Measurements from ENCODE around the gene NPAS3.

The NPAS3 gene

DNA sequence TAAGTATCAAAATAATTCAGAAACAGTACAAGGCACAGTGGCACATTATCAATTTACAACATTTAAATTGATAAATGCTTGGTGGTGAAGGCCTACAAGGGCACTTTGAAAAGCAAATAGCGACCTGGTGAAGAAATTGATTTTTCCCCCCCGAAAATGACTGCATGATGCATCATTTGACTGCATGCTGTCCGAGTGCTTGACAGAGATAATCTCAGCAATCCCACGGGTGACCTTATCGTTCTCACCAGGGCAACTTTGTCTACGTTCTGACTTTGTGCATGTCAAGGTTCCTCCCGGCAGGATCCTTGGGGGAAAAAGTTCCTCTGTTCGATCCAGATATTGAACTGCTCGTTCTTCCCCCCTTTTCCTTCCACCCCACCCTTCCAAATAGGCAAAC, 627.4 kb downstream of the NPAS3 start:
- no peak for DNase-seq

DNA sequence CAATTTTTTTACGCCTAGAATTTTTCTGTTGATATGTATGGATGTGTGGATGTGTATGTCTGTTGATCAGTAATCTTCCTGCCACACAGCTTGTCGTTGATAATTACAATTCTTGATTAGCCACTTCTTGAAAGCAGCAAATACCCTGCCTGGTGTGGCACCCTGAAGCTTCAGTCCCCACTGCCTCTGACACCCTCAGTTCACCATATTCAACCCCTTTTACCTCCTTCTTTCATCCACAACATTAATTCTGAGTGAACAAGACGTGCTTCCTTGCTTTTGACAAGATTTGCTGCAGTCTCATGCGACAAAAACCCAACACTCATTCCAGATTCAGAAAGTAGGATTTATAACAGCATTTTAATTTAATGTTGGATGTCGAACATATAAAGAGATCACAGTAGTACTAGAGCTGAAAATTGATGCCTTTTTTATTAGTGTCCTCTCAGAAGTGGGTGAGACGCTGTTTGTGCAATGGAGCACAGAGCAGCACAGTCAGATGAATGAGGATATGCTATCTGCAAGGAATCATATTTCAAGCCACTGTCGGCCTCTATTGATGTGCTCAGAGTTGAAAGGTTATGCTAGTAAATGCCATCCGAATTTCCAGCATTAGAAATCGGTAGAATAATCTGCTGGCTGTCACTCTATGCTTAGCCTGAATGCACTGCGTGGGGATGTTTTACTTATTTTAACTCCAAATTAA, 628.5 kb downstream of the NPAS3 start:
- peak; percentile 26 for DNase-seq

DNA sequence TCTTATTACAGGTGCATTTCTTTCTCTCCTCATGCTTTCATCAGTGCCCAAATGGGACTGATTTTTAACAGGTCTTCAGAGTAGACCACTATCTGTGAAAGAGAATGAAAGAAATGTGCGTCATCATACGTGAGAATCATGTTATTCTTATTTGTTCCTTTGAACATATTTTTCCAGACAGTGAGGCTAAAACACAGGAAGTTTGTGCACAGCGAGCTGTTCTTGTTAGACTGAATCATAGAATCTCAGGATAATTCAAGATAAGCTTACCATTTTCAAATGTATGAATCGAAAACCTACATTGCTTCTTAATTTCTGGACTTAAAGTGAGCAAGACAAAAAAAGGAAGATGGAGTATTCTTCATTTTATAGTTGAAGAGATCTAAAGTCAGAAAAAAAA, 629.1 kb downstream of the NPAS3 start:
- DNase-seq: no peak

DNA sequence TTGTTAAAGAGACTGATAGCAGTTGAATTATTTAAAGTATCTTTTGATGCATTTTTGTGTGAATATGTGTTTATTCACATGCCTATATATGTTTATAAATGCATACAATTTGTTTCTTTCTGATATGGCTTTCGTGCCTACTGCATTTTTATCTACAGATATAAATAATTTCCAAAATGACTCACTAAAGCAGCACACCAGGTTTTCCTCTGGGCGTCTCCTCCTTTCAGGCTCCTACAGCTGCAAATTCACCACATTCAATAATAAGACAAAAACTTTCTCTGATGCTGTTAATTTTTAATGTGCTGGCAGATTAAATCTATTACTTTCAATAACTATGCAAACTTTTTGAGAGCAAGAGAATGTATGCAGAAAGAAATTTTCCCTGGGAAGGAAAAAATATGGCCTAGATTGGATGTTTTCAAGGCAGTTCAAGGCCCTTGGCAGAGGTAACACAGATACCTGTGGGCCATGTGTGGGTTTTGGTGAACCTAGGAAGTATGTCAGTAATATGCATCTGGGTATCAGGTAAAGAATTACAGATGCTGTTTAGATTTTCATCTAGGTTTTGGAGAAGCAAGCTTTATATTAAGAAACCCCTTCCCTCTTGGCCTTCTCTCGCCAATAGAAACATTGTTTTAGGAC, 630.4 kb downstream of the NPAS3 start:
- no peak for DNase-seq

DNA sequence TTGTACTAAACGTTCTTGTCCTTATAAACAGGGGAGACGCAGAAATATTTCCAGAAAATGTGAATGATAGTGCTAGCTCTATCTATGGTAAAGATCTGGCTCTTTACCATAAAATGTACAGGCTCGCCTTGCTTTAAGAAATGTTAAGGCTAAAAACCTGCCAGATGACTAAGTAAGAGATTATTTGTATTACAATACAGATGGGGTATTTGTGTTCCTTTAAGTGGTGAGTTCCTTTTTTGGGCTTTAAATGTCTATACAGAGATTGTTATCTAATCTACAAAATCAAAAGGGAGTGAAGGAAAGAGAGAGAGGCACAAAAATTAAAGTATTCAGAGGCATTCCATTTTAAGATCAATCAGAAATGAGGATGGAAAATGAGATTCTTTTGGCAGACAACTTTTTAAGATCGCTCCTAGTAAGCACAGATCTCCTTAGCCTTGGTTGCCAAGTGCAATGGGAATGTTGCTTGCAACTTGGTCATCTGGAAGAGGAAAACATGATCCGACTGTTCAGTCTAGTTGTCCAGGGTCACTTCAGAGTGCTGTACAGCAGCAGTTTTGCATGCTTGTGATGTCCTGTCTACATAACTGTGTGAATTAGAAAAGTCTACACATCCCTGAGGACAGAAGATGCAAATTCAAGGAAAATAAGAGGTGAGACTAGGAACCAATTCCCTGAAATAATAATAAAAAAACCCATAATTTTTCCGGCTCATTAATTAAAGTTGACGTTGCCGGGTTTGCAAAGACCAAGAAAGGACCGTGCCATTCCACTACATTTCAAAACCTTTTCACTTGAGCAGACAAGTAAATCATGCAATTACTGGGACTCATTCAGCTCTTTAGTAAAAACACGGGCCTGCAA, 631.4 kb downstream of the NPAS3 start:
- no peak for DNase-seq

DNA sequence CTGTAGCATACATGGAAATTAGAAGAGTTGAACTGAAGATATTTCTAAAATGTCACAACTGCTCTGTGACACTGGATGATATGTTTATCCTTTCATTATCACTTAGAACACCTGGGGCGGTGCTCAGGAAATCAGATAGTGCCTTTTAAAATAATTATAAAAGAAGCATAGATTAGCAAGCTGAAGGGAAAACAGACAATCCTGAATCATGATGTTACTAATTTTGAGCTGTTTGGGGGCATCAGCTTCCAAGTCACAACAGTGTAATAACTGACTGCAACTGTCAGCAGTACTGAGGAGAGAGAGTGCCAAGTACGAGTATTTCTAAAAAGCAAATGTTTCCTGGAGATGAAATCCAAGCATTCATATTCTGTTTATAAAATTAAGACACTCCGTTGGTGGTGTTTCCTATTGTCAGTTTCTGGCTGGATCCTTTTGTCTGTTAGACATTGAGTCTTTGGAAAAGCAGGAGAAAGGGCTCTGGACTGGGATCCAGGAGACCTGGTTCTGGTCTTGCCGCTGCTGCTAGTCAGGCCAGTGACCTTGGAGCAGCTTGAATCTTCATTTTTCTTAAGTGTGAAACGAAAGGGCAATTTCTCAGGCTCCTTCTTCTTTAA, 632.1 kb downstream of the NPAS3 start:
- DNase-seq: no peak

DNA sequence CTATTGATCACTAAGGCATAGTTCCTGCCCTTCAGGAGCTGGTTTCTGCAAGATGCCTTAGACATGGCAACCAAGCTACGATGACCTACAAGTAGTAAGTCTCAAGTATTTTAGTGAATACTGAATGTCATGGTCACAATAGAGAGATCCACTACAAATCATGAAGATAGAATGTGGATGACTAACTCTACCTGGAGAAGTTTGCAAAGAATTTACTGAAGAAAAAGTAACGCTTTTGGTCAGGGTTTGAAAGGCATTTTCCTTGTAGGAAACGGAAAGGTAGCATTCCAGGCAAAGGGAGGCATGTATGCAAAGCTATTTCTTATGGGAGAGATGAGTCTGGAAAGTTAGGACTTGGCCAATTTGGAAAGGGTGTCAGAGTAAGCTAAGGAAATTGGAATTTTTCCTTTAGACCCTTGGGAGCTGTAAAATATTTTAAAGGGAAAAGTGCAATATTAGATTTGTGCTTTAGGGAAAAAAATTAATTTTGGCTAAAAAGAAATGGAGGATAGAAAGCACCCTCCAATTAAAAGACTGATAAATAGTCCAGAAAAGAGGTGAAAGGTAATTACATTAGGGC, 634.7 kb downstream of the NPAS3 start:
- no peak for DNase-seq

DNA sequence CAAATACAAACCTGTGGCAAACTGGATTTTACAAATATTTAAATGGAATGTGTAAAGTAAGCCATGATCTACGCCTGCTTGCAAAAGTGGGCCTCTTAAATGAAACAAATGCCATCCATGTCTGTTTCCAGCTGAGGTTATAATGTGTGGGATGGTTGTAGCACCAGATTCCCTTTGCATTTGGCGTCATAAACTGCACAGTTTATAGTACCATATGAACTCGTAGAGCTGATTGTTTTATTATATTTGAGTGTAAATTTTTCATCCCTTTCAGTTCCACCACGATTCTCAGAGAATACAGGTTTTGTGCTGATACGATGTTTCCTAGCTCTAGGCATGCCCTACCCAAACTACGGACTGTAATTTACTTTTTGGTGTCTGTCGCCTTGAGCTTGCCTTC, 637.3 kb downstream of the NPAS3 start:
- DNase-seq: no peak

DNA sequence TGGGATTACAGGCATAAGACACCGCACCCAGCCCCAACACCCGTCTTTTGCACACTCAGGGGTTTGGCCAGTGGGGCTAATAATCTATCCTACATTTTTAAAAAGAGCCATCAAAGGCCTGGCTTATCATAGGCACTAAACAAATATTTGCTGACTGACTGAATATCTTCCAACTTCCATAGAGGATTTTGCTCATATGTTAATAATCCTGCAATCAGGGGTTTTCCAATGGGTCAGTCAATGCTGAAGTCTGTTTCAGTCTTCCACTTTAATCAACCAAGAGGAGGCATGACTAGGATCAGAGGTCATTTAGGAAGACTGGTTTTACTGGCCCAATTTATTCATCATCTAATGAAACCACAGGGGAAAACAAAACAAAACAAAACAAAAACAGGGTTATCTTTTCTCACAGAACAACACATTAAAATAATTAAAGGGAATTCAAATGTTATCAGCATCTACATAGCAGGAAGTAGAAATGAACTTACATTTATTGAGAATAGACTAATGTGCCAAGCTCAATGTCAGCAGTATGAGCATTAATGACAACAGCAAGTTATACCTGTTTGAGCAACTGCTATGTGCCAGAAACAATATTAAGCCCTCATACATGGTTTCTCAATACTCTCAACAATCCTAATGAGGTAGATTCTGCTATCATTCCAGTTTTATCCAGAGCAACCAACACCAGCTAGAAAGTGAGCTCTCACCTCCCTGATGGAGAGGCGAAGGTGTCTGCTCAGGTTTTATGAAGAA, 640.0 kb downstream of the NPAS3 start:
- DNase-seq: no peak

DNA sequence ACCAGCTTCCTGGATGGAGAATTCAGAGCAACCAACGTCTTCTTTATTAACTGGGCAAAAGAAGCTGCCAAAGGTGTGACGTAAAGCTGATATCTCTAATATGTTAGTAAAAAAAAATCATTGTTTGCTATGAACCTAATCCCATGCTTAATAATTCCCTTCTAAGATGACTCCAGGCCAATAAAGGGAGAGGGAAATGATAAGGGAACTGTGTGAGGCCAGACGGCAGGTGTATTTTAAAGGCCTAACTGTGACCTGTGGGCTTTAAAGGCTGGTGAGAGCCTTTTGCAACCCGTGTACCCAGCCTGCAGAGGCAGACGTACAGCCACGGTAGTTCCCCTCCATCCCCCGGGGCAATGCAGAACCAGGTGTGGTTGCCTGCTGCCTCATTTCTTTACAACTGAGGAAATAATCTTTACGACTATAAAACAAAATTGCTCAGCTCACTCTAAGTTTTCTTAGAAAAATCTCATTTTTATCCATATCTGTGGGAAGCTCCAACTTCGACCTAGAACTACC, 641.6 kb downstream of the NPAS3 start:
- no peak for DNase-seq

DNA sequence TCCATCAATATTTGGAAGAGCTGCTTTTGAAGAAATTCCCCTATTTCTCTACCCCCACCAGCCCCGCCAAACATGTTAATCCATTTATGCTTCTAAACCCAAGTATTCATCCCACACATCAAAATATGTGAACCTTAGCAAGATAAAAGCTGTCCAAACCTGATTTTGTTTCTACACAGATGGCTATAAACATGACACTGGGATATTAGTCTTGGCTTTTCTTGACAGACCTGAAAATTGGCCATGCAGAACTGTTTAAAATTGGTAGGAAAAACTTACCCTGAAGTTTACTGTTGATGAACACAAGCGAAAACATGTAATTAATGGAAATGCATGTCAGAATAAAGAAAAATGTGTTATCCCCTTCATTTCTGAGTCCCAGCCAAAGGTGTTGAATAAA, 642.2 kb downstream of the NPAS3 start:
- DNase-seq: no peak

DNA sequence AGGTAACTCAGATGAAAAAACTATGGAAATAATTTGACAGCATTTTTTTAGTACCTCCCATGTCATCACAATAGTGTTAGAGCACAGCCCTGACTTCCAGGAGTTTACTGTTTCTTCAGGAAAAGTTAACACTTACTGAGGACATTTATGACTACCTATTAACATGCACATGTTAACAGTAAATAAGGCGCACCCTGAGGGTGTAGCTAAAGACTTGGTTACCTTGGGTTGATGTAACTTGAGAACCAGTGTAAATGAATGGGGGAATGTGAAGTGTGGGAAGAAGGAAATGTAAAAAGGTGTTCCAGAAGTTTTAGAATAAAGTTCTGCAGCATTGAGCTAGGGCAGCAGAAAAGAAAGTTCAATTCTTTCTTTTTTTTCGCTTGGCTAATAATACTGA, 646.0 kb downstream of the NPAS3 start:
- no peak for DNase-seq

DNA sequence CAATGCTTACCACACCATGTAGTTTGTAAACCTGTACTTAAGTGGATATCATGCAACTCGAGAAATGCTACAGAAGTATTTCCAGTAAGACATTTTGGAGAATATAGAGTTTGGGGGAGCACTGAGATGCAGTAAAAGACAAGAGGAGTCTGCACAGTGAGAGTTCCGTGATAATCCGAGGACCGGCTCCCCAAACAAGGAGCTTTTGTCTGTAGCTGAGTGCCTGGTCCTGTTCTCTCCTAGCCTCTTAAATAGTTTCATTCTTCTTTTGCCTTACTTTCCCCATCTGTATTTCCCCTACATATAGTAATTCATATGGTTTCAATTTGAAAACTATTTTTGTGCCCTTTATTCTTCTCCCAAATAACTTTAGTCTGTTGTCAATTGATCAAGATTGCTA, 648.1 kb downstream of the NPAS3 start:
- DNase-seq: no peak

DNA sequence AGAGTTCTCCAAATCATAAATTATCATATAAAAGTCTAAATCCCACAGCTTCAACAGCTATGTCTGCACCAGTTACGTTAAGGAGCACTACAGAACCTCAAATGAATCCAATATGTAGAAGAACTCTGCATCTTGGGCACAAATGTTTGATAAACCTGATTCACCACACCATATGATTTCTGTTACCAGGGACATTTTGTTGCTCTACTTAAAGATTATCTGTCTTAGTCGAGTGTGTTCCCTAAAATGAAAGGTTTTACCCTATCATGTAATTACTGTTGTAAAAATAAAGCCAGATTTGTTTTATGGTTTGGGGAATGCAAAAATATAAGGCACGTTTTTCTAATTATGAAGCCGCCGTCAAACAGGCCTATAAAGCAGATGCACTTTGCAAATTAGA, 649.1 kb downstream of the NPAS3 start:
- DNase-seq: no peak

DNA sequence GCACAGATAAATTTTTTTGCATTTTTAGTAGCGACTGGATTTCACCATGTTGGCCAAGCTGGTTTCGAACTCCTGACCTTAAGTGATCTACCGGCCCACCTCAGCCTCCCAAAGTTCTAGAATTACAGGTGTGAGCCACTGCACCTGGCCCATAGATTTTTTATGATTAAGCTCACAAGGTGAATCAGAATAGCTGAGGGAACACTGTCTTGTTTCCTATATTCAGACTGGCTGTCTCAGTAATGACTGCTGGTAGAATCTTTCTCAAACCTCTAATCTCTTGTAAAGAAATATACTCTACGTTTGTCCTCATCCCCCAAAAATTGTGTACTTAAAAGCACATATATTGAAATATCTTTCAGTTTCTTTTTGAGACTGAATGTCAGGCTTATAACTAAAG, 650.1 kb downstream of the NPAS3 start:
- DNase-seq: no peak

DNA sequence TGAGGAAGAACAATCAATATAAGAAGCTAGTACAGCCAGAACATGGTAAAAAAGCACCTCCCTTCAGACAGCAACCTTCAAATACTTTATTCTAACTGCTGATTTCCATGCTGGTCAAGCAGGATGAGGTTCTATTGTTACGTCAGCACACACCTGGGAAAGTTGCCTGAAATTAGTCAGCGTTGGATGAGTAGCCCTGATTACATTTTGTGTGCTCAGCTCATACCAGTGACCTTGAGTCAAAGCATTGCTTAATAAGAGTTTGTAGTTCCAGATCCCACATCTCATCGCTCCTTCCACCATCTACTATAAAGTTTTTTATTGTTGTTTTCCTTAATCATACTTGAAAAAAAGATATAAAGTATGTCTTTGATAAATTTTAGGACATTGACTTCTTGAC, 650.7 kb downstream of the NPAS3 start:
- no peak for DNase-seq

DNA sequence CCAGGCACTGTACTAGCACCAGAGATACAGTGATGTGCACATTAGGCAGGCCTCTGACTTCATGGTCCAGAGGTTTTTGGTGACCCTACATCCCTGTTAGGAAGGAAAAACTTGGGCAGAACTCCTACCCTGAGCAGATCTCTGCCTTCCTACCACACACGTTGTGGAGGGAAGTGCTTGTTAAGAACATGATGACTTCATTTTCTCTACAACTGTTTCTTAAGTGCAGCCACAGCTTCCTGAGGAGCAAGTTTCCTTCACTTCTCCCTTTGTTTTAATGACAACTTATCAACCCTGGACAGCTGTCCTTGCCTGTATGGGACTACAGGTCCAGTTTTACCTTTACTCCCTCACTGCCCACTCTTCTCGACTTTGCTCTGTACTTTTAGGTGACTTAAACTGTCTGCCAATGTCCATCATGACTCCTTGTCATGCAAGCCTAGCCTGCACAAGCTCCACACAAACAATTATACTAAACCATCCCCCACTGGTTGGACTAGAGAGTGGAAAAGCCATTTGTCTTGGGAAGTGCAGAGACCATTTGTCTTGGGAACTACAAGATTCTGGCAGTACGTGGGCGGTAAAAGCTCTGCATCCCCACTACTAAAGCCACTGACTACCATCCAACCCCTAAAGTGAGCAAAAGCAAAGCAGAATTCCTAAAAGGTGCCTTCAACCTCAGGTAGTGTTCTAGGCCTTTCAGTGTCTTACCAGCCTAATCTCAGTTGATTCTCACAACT, 652.4 kb downstream of the NPAS3 start:
- no peak for DNase-seq

DNA sequence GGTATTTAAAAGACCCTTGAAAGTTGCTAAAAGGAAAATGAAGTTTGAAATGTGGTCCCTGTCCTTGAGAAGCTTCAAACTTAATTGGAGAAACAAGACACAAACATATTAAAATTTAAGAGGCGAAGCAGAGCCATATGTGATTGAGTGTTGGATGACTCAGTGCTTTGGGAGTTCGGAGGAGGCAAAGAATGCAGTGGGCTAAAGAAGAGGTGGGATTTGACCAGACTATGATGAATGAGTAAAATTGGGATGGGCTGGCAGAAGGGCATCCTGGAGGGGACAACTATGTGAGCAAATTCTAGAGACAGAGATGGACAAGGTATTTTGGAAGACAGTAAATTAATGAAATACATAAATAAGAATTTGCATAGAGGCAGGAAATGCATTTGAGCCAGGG, 653.6 kb downstream of the NPAS3 start:
- DNase-seq: no peak

DNA sequence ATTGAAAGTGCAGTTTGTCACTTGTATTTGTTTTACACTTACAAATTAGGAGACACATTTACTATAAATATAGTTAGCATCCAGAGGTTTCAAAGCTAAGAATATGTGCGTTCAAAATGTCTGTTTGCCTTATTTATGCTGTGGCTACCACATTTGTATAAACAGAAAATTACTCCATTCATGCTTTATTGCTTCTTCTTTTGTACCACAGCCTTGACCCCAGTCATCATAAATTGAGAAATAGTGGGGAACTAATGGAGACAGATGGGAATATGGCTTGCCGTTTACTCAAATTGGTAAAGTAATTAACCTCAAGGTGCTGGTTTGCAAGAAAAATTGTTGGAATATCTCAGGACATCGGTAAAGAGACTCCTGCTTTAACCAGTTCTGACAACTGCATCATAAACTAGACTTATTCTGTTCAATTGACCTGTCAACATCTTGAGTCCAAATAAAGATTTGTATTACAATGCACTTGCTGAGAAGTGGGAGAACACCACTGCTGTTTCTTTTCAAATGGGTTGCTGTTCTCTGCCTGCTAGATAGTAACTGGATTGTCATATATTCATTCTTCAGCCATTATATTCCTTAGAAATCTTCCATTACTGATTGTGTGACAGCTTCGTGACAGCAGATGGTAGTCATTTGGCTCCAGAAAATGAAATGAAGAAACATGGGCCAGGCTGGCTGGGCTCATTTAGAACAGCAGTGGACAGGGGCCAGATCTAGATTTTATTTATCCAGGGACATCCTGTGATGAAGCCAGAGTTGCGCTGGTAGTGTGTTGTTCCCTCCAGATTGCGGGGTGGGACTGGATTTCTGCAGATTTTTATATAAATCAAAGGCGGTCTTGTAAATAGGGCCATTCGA, 657.8 kb downstream of the NPAS3 start:
- no peak for DNase-seq

DNA sequence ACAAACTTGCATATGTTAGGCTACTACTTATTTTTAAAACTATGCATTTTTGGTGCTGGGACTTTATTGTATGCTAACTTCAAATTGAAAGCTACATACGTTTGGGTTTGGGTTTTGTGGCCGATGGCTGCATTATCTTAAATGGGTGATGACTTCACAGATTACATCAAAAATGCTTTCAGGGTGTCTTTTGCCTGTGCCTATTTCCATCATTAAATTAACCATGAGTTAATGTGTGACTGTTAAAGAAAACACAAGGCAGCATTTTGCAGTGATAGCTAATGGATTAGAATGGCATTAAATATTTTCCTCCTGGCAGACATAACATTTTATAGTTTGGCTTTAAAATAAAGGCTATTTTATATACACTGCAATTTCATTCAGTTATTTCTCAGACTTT, 659.9 kb downstream of the NPAS3 start:
- DNase-seq: no peak
